Measurements from ENCODE around the gene FREY1. TPM values are rescaled to one million over a fixed set of nuclear protein-coding genes. Genes with fewer than 3 reads are reported as not detected.

FREY1 gene
- total and polyA plus RNA-seq, 9 of the 15 experiments (the other 6 are each of a cell fraction or from before 2014, with no cell fraction given), result 0.25 to 1.5 (median 1.1) TPM; not detected in 5

DNA sequence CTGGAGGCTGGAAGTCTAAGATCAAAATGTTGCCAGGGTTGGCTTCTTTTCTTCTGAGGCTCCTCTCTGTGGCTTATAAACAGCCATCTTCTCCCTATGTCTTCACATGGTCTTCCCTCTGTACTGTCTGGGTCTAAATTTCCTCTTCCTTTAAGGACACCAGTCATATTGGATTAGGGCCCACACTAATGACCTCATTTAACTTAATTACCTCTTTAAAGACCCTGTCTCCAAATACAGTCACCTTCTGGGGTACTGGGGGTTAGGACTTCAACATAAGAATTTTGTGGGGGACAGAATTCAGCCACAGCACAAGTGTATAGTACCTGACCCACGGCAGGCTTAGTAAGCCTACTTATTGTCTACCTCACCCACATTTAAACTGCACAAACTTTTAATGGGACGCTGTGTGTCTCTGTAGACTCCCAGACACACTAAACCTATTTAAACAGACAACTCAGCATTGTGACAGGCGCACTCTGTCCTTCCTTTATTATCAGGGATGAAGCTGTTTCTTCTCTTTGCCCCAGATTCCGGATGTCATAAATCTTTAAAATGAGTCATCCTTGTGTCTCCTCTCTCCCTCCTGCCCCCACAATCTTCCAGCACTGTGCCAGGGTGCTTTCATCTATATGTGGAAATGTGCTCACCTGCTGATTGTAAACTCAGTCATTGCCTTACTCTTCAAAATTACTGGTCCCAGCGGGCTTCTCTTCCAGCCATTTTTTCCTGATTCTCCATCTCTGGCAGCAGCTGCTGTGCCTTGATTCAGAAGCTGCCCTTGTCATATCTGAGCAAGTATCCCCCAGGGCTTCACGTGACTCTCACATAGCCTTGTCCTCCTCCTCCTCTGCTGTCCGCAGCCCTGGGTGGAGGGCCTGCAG lies 27.0 kb downstream of the FREY1 start (continued):
- TF ChIP-seq REST (IDR thresholded peaks at IDR 0.05; ENCODE audit: borderline replicate concordance) (peak; percentile 44), REST (CRISPR knock-in tag; IDR thresholded peaks at IDR 0.05; ENCODE audit: low read depth) (no peak), HSF4 (CRISPR knock-in tag; IDR thresholded peaks at IDR 0.05; ENCODE audit: borderline replicate concordance) (no peak), TAF15 (IDR thresholded peaks at IDR 0.05; ENCODE audit: low read depth, low read length) (no peak), NCOA6 (IDR thresholded peaks at IDR 0.05) (no peak), RBM39 (optimal IDR thresholded peaks at IDR 0.05; ENCODE audit: low read depth, low read length) (no peak), ILK (tag; IDR thresholded peaks at IDR 0.05; ENCODE audit: borderline replicate concordance, low read depth) (no peak), SMARCC2 (IDR thresholded peaks at IDR 0.05; ENCODE audit: low read depth) (peak; percentile 87), GTF2F1 (IDR thresholded peaks at IDR 0.05; ENCODE audit: low read depth, low read length) (no peak), CAMTA2 (CRISPR knock-in tag; conservative IDR thresholded peaks at IDR 0.05) (no peak)

All from K562 (cell line).